GM18498 (cell line): Measurements from ENCODE around the gene TMA7.
"Not testable (repeated sequence)": the region's sequence is repeated elsewhere in the genome, so short reads cannot be mapped to it uniquely, and the experiment has no call there.

ENCODE experiments used
- ATAC-seq: cut with Tn5 transposase; IDR thresholded peaks from one replicate; pipeline ENCODE4 v1.9.1; 2021; ENCODE audit warnings: mild to moderate bottlenecking, moderate library complexity; ENCODE audit not compliant: unreplicated experiment

The TMA7 gene

GRCh38 chr3:48439820-48440589 is at the start of gene TMA7, which contains the start of gene CCDC51:
TMA7 (plus strand) TSS chr3:48440257; CDS start chr3:48440297, 40 bp downstream.
CCDC51 (minus strand) TSS chr3:48440119; CDS start chr3:48435128, 4,991 bp downstream.
- ATAC-seq: peak; percentile 94

GRCh38 chr3:48394391-48394790 is 45.7 kb upstream of the TMA7 start:
- ATAC-seq: no peak

DNA sequence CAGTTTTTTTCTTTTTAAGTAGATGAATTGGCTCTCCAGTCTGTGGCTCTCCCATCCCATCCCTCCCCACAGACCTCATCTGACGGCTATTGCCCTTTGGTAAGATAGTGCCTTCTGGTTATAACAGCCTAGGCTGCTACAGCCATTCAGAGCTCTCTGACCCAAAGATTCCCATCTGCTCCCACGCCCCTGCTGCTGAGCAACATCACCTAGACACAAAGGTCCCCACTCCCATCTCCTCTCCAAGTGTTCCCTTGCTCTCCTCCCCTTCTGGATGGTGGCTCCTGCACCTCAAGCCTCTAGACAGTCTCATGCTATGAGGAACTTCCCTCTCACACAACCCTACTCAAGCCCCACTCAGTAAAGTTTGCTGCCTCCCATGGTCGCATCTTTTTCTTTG is 44.3 kb upstream of the TMA7 start:
- no peak for ATAC-seq

- no peak for ATAC-seq
Observed at GRCh38 chr3:48397767-48398681, 42.0 kb upstream of the TMA7 start.

- ATAC-seq: no peak
Observed at GRCh38 chr3:48398701-48399386, 41.2 kb upstream of the TMA7 start.

- ATAC-seq: no peak
Observed at GRCh38 chr3:48399387-48400172, 40.5 kb upstream of the TMA7 start.

DNA sequence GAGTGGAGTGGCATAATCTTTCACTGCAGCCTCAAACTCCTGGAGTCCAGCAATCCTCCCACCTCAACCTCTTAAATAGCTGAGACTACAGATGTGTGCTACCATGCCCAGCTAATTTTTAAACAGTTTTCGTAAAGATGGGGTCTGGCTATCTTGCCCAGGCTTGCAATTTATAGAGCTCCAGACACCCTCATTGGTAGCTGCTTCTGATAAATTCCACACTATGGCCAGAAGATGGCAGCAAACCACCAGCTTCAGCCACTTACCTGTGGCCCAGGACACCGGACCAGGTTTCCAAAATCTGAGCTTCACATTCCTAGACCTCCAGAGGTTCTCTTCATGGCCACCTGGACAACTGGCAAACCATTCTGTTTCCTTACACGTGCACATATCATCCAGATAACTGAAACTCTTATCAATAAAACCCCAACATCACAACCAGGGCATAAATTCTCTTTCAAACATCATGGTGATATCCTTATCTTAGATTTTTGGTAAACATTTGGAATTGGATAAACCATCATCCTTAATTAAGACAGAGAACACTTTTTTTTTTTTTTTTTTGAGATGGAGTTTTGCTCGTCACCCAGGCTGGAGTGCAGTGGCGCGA is 39.1 kb upstream of the TMA7 start:
- no peak for ATAC-seq

DNA sequence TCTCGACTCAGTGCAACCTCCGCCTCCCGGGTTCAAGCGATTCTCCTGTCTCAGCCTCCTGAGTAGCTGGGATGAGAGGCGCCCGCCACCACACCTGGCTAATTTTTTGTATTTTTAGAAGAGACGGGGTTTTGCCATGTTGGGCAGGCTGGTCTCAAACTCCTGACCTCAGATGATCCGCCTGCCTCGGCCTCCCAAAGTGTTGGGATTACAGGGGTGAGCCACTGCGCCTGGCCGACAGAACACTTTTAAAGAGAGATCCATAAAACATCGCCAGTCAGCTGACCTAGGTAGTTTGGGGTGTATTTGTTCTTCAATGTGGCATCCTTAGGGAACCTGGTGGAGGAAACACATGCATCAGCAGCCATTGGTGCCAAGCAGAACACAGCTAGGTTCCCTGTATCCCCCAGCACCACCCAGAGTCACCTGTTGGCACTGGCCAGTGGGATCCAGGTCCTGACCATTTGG is 38.6 kb upstream of the TMA7 start:
- not testable (repeated sequence) for ATAC-seq

DNA sequence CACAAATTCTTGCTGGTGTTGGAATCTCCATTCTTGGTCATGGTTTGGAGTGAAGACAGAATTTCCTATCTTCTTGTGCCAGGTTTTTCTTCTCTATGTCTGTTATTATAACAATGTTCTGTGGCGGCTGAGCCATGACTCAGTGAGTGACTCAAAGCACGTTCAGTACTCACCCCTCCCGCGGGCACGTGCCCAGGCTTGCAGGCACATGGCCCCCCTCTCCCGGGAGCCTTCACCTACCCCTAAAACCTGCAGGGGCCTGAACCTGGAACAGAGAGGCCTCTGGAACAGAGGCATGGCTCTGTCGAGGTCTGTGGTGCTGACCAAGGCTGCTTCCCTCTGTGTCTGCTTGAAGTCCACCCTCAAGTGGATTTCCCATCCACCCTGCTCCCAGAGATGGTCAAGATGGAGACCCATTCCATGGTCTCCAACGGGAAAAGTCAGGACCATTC is 37.8 kb upstream of the TMA7 start:
- ATAC-seq: no peak

DNA sequence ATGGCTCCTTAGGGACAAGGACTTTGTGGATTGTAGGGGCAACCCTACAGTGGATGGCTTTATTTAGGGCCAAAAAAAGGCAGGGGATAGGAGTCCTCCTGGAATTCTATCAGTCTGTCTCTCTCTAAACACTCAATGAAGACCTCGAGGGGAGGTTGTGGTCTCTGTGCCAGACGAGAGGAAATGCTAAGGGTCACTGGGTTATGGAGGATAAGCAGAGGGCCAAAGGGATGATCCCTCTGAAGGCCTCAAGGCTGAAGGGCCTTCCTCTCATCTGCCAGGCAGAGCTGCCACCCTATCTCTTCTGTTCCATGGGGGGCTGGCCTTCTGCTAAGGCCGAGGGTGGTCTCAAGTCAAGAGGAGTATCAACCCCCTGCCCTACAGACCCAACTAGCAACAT is 37.1 kb upstream of the TMA7 start:
- no peak for ATAC-seq

- ATAC-seq: no peak
Observed at GRCh38 chr3:48403533-48404439, 36.3 kb upstream of the TMA7 start.

DNA sequence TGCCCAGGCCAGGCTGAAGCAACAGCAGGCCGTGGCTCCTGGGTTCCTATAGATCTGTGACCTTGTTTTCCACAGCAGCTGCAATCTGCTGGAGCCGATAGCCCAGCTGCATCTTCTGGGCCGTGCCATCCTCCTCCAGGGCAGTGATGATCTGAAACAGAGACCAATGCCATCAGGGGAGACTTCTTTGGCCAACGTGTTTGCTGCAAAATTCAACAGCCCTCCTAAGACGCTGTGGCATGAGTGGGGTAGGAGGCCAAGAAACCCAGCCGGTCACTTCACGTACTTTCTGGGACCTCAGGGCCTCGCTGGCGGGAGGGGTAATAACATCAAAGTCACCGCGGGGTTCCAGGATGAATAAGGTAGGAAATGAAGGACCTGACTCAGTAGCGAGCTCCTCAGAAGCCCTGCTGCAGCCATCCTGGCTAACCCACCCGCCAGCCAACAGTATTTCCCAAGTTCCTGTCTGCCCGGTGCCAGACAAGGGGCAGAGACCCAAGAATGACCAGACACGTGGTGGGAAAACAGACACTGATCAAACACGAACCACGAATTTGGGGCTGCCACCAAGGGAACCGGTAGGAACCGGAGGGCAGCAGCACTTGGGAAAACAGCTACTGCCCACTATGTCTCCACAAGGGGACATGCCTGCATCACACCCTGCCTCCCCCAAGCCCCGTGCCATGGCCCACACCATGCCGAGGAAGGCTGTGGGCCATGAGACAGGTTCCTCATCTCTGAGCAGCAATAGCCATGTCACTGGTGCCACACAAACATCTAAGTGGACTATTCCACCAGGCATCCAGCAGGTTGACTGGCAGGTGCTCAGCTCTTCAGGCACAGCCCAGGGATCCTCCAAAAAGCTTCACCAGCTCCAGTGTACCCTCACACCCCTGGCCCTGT is 35.4 kb upstream of the TMA7 start:
- ATAC-seq: no peak

GRCh38 chr3:48405343-48405881 is 34.6 kb upstream of the TMA7 start:
- ATAC-seq: no peak

GRCh38 chr3:48405971-48406370 is 34.1 kb upstream of the TMA7 start:
- ATAC-seq: no peak

DNA sequence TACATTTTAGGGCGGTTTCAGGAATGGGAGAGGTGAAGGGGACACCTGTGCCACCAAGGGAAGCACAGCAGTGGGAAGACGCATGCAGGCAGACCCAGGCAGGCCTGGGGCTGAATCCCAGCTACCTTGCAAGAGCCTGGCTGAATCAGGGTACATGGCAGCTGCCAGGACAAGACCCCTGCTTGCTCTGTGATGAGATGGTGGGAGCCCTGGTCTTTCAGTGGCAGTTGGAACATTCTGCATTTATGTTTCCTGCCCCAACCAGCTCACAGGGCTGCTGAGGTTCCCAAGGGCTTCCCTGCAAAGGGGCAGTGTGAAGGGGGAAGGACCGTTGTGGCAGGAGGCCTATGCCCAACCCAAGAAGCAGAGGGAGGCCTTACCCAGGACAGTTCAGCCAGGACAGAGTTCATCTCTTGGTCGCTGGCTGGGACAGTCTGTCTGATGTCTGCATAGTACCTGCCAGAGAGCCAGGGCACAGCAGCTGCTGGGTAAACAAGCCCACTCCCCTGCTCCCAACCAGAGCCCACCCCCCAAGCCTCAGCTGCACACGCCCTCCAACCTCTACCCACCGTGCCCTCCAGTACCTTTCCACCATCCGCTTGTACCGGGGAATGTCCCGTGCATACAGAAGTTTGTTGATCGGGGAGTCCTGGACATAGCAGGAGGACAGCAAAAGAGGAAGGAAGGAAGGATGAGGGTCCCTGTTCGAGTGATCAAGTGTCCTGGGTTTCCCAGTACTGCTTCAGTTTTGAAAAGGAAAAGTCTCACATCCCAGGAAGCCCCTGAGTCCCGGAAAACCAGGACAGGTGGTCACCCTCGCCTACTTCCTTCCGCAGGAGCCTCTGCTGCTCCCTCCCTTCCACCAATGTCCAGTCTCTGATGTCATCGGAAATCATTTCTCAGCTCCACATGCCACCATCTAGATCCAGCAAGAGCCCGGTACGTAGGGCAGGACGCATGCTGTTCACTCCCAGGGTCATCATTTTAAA is 33.3 kb upstream of the TMA7 start:
- ATAC-seq: no peak

DNA sequence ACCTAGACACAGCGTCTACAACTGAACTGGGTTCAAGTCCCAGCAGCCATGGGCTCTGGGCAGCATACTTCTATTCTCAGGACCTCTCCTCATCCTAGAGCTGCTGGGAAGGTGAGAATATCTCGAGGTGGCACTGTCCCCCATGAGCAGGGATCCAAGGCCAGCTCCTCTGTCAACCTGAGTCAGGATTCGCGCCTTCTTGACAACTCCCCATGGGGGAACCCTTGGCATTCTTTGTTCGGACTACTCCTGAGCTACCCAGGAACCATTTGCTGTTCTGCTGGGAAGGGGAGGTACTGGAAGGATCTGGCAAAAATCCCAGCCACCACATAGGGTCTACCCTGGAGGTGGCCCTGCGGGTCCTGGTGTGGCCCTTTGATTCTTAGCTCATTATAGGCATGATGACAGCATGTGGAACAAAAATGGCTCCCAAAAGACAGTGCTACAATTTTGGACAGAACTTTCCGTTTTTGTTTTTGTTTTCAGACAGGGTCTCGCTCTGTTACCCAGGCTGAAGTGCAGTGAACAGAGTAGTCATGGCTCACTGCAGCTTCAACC is 32.4 kb upstream of the TMA7 start:
- ATAC-seq: no peak
